Upper lobe of left lung (tissue), 4 donors: Measurements from ENCODE around the gene MRPL38.

ENCODE experiments used
- CTCF ChIP-seq, 6 experiments: fragments of 450-650 bp in 4 of 6; fragments of 200-600 bp in 2 of 6; sonication (generic) in 2 of 6; IDR thresholded peaks; one replicate each; pipeline ENCODE4 v1.5.1; 2016 to 2019; ENCODE audit warnings: antibody characterized with exemption in 6 of 6
- EP300 ChIP-seq, 4 donors: sonication (generic); formaldehyde crosslinking; IDR thresholded peaks; one replicate each; pipeline ENCODE4 v1.5.1; 2017; ENCODE audit warnings: antibody characterized with exemption in 4 of 4, control low read depth in 2 of 4
- POLR2A ChIP-seq, 4 donors: fragments of 450-650 bp; IDR thresholded peaks; one replicate each; pipeline ENCODE4 v1.5.1; 2016 to 2017; ENCODE audit warnings: antibody characterized with exemption in 4 of 4, mild to moderate bottlenecking in 2 of 4
- POLR2AphosphoS5 ChIP-seq, 2 donors: sonication (generic); formaldehyde crosslinking; IDR thresholded peaks; one replicate each; pipeline ENCODE4 v1.5.1; 2017; ENCODE audit warnings: antibody characterized with exemption in 2 of 2

- TF ChIP-seq EP300 (IDR thresholded peaks at IDR 0.05) (no peak), CTCF (IDR thresholded peaks at IDR 0.05) (no peak), POLR2AphosphoS5 (IDR thresholded peaks at IDR 0.05) (no peak), POLR2A (IDR thresholded peaks at IDR 0.05) (no peak)
These were observed 26.4 kb upstream of the MRPL38 start for GRCh38 chr17:75931062-75931461.
